WTC11 (cell line): ENCODE measurements around the gene EVX1. TPM values are rescaled to one million over a fixed set of nuclear protein-coding genes. Genes with fewer than 3 reads are reported as not detected.

Experiments
- ATAC-seq: fragments of 200-7000 bp; cut with Tn5 transposase; 2 replicates; pipeline ENCODE4 v1.10.0; 2021; ENCODE audit warnings: mild to moderate bottlenecking, moderate library complexity
- CTCF ChIA-PET: fragments of 300-600 bp; sonication (Branson Sonifier 250); formaldehyde crosslinking; loops from one replicate; lab custom pipeline; 2021; ENCODE audit warnings: antibody characterized with exemption; lab: Charles Lee
- POLR2A ChIA-PET: fragments of 350-600 bp; sonication (Branson Sonifier 250); formaldehyde crosslinking; loops from one replicate; lab custom pipeline; 2021; ENCODE audit warnings: antibody characterized with exemption; lab: Charles Lee
- DNase-seq: peaks from one replicate; pipeline ENCODE4 v3.0.0; 2021; ENCODE audit warnings: low spot score
- H3K27ac Mint-ChIP-seq: 2 replicates; pipeline ENCODE4 v1.8.0; 2021; ENCODE audit warnings: mixed read lengths
- H3K27me3 Mint-ChIP-seq: 2 replicates; pipeline ENCODE4 v1.8.0; 2021; ENCODE audit warnings: low read depth, mild to moderate bottlenecking, moderate library complexity, mixed read lengths
- H3K36me3 Mint-ChIP-seq: 2 replicates; pipeline ENCODE4 v1.8.0; 2021; ENCODE audit warnings: mixed read lengths
- H3K4me1 Mint-ChIP-seq: 2 replicates; pipeline ENCODE4 v1.8.0; 2022; ENCODE audit warnings: mixed read lengths
- H3K4me3 Mint-ChIP-seq: 2 replicates; pipeline ENCODE4 v1.8.0; 2021; ENCODE audit warnings: mild to moderate bottlenecking, moderate library complexity, mixed read lengths
- H3K9me3 Mint-ChIP-seq: 2 replicates; pipeline ENCODE4 v1.8.0; 2021; ENCODE audit warnings: mixed read lengths
- ATF1 ChIP-seq: sonication (generic); formaldehyde crosslinking; IDR thresholded peaks from 2 replicates; pipeline ENCODE4 v1.8.1; 2023; ENCODE audit warnings: mild to moderate bottlenecking, moderate library complexity, missing genetic modification reagents
- ATF2 ChIP-seq: sonication (generic); formaldehyde crosslinking; IDR thresholded peaks from 2 replicates; pipeline ENCODE4 v1.8.1; 2022; ENCODE audit warnings: low read depth, missing genetic modification reagents, borderline replicate concordance
- CBFB ChIP-seq: sonication (generic); formaldehyde crosslinking; IDR thresholded peaks from 2 replicates; pipeline ENCODE4 v1.8.1; 2022; ENCODE audit warnings: mild to moderate bottlenecking, low read depth, missing genetic modification reagents
- E2F1 ChIP-seq: sonication (generic); formaldehyde crosslinking; IDR thresholded peaks from 2 replicates; pipeline ENCODE4 v1.8.0; 2022; ENCODE audit warnings: mild to moderate bottlenecking, missing genetic modification reagents
- FOXJ3 ChIP-seq: sonication (generic); formaldehyde crosslinking; IDR thresholded peaks from 2 replicates; pipeline ENCODE4 v1.9.0; 2021; ENCODE audit warnings: missing genetic modification reagents, mild to moderate bottlenecking, borderline replicate concordance
- IRF2 ChIP-seq: sonication (generic); formaldehyde crosslinking; IDR thresholded peaks from 2 replicates; pipeline ENCODE4 v1.8.0; 2022; ENCODE audit warnings: low read depth, missing genetic modification reagents, borderline replicate concordance
- JAZF1 ChIP-seq: fragments of 250-450 bp; sonication (Bioruptor Pico); IDR thresholded peaks from 2 replicates; pipeline ENCODE4 v1.9.0; 2021; ENCODE audit warnings: moderate library complexity, mild to moderate bottlenecking, inconsistent platforms
- JUN ChIP-seq: sonication (generic); formaldehyde crosslinking; IDR thresholded peaks from 2 replicates; pipeline ENCODE4 v1.8.0; 2023; ENCODE audit warnings: mild to moderate bottlenecking, missing genetic modification reagents
- NR3C1 ChIP-seq: sonication (generic); formaldehyde crosslinking; conservative IDR thresholded peaks from 2 replicates; pipeline ENCODE4 v1.8.1; 2023; ENCODE audit warnings: low read depth, mild to moderate bottlenecking, missing genetic modification reagents
- PRRX2 ChIP-seq: fragments of 250-450 bp; sonication (Bioruptor Pico); IDR thresholded peaks from 2 replicates; pipeline ENCODE4 v1.8.0; 2021; ENCODE audit warnings: mild to moderate bottlenecking
- SMAD4 ChIP-seq: sonication (generic); formaldehyde crosslinking; IDR thresholded peaks from 2 replicates; pipeline ENCODE4 v1.8.0; 2022; ENCODE audit warnings: mild to moderate bottlenecking, missing genetic modification reagents
- TCF7 ChIP-seq: sonication (generic); formaldehyde crosslinking; IDR thresholded peaks from 2 replicates; pipeline ENCODE4 v1.8.0; 2022; ENCODE audit warnings: mild to moderate bottlenecking, low read depth, missing genetic modification reagents, moderate library complexity
- ZNF416 ChIP-seq: fragments of 250-450 bp; sonication (Bioruptor Pico); IDR thresholded peaks from 2 replicates; pipeline ENCODE4 v1.9.0; 2021; ENCODE audit warnings: mild to moderate bottlenecking, inconsistent platforms
- ZNF423 ChIP-seq: fragments of 250-450 bp; sonication (Bioruptor Pico); IDR thresholded peaks from 2 replicates; pipeline ENCODE4 v2.1.2; 2022; ENCODE audit warnings: mild to moderate bottlenecking, moderate library complexity
- total RNA-seq: library from RNA; stranded (reverse); gene quantifications from 3 replicates; pipeline ENCODE4 v1.2.3, GENCODE V29; 2021
- TF ChIP-seq, protein P1 (sequence below): sonication (generic); formaldehyde crosslinking; IDR thresholded peaks from 2 replicates; pipeline ENCODE4 v1.8.0; 2022; ENCODE audit warnings: mild to moderate bottlenecking, missing genetic modification reagents
- TF ChIP-seq, protein P2 (sequence below): fragments of 250-450 bp; sonication (Bioruptor Pico); IDR thresholded peaks from 2 replicates; pipeline ENCODE4 v1.9.0; 2021; ENCODE audit warnings: mild to moderate bottlenecking, borderline replicate concordance
- TF ChIP-seq, protein P3 (sequence below): fragments of 250-450 bp; sonication (Bioruptor Pico); IDR thresholded peaks from 2 replicates; pipeline ENCODE4 v1.9.0; 2021; ENCODE audit warnings: moderate library complexity, mild to moderate bottlenecking, inconsistent platforms, borderline replicate concordance
- TF ChIP-seq, protein P4 (sequence below): fragments of 200-600 bp; IDR thresholded peaks from 2 replicates; pipeline ENCODE4 v1.8.0; 2022; ENCODE audit warnings: antibody characterized with exemption
- TF ChIP-seq, protein P5 (sequence below): sonication (generic); formaldehyde crosslinking; IDR thresholded peaks from 2 replicates; pipeline ENCODE4 v1.8.0; 2023; ENCODE audit warnings: missing genetic modification reagents

EVX1 gene
- total RNA-seq, 1 experiment from 2014 or later: not detected

DNA sequence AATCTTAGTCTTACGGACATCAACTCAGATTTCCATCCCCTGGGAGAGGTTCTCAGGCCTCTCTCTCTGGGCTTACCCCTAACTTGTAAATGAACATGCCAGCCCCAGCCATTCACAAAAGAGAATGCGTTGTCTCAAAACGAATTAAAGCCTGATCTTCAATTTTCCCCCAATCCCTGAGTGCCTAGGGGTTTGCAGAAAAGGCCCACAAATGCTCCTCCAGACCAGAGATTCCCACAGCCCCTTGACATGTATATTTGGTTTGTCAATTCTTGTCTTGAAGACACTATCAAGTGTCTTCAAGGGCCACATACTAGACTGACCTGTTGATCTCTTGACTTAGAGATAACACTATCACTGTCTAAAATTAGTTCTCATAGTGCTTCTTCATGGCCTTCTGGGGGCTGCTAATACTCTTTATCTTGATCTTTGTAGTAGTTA lies 30.8 kb upstream of the EVX1 start:
- peaks cover 100% of the 10 kb centered on the region for H3K27me3 Mint-ChIP-seq
- POLR2A ChIA-PET: no interaction called here

DNA sequence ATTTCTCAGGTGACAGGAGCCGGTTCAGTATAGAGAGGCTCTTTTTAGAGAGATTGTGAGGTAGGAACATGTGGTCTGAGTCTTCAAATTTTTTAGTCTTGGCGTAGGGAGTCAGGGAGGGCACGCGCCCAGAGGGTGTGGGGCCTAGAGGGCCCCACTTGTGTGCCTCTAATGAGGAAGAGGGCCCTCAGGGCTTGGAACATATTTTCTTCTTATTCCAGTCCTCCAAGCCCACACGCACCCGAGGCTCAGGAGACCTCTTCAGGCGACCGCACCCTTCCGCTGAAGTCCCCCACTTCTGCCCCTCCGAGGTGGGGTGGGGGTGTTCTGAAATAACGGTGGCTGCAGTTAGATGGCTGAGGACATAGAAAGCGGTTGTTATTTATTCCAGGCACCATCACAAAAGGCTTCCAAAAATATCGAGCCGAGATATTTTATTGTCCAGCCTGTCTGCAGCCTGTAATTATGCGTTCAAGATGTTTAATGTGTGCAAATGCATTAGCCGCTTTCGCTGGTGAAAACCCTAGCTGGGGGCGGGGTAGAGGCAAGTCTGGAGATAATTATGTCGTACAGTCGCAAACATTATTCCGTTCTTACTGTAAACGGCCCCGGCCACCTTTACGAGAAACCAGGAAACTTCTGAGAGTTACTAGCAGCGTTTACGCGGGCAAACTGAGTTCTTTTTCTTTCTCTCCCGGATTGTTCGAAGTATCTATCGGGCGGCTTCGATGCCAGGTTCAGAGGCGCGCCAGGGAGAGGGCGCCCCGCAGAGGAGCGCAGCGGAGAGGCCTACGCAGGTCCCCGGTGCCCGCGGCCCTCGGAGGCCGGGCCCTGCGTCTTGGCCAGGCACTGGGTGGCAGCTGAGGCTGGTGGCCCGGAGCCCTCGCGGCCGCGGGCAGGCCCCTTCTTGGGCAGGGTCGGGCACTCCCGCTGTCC lies 29.8 kb upstream of the EVX1 start:
- ATAC-seq (no peak), DNase-seq (no peak)
- peaks cover 100% of the 10 kb centered on the region for H3K27me3 Mint-ChIP-seq
- H3K4me1 Mint-ChIP-seq: peaks cover 32% of the 10 kb centered on the region
- H3K4me3 Mint-ChIP-seq: no peak overlapping the region
- POLR2A ChIA-PET: no interaction called here
- no peak overlapping the region for H3K27ac Mint-ChIP-seq
- CTCF ChIA-PET: interaction anchor here (3.5 kb wide), 1 partner anchor 17 kb away, joined by 23 read pairs; no protein-coding TSS in a partner anchor
- no peaks in the 10 kb centered on the region for H3K36me3 Mint-ChIP-seq
- no peaks in the 10 kb centered on the region for H3K9me3 Mint-ChIP-seq
- TF ChIP-seq NR3C1 (CRISPR knock-in tag): no peak
- TF ChIP-seq, protein P1, sequence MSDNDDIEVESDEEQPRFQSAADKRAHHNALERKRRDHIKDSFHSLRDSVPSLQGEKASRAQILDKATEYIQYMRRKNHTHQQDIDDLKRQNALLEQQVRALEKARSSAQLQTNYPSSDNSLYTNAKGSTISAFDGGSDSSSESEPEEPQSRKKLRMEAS (CRISPR knock-in tag): no peak
- no peak for TF ChIP-seq IRF2 (CRISPR knock-in tag)
- TF ChIP-seq, protein P2, sequence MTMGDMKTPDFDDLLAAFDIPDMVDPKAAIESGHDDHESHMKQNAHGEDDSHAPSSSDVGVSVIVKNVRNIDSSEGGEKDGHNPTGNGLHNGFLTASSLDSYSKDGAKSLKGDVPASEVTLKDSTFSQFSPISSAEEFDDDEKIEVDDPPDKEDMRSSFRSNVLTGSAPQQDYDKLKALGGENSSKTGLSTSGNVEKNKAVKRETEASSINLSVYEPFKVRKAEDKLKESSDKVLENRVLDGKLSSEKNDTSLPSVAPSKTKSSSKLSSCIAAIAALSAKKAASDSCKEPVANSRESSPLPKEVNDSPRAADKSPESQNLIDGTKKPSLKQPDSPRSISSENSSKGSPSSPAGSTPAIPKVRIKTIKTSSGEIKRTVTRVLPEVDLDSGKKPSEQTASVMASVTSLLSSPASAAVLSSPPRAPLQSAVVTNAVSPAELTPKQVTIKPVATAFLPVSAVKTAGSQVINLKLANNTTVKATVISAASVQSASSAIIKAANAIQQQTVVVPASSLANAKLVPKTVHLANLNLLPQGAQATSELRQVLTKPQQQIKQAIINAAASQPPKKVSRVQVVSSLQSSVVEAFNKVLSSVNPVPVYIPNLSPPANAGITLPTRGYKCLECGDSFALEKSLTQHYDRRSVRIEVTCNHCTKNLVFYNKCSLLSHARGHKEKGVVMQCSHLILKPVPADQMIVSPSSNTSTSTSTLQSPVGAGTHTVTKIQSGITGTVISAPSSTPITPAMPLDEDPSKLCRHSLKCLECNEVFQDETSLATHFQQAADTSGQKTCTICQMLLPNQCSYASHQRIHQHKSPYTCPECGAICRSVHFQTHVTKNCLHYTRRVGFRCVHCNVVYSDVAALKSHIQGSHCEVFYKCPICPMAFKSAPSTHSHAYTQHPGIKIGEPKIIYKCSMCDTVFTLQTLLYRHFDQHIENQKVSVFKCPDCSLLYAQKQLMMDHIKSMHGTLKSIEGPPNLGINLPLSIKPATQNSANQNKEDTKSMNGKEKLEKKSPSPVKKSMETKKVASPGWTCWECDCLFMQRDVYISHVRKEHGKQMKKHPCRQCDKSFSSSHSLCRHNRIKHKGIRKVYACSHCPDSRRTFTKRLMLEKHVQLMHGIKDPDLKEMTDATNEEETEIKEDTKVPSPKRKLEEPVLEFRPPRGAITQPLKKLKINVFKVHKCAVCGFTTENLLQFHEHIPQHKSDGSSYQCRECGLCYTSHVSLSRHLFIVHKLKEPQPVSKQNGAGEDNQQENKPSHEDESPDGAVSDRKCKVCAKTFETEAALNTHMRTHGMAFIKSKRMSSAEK (CRISPR knock-in tag): no peak
- TF ChIP-seq ZNF423 (CRISPR knock-in tag): peak; percentile 39; the same call in 1 of the 2 replicates
- TF ChIP-seq JAZF1 (CRISPR knock-in tag): no peak

More for the DNA sequence above, 30.8 kb upstream of the EVX1 start:
- CTCF ChIA-PET: interaction anchor here (1.4 to 3.5 kb wide), 3 partner anchors 14 to 23 kb away, joined by 6 to 23 read pairs (median 8); no protein-coding TSS in a partner anchor
- DNase-seq (no peak), ATAC-seq (no peak)
- no peak overlapping the region for H3K27ac Mint-ChIP-seq
- no peaks in the 10 kb centered on the region for H3K9me3 Mint-ChIP-seq
- no peak overlapping the region for H3K4me3 Mint-ChIP-seq
- peaks cover 32% of the 10 kb centered on the region for H3K4me1 Mint-ChIP-seq
- H3K36me3 Mint-ChIP-seq: no peaks in the 10 kb centered on the region
- no peak for TF ChIP-seq ATF2 (CRISPR knock-in tag)
- TF ChIP-seq TCF7 (CRISPR knock-in tag): no peak
- no peak for TF ChIP-seq PRRX2 (CRISPR knock-in tag)
- TF ChIP-seq, protein P3, sequence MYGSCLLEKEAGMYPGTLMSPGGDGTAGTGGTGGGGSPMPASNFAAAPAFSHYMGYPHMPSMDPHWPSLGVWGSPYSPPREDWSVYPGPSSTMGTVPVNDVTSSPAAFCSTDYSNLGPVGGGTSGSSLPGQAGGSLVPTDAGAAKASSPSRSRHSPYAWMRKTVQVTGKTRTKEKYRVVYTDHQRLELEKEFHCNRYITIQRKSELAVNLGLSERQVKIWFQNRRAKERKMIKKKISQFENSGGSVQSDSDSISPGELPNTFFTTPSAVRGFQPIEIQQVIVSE (CRISPR knock-in tag): no peak
- TF ChIP-seq CBFB (CRISPR knock-in tag): no peak
- TF ChIP-seq, protein P4, sequence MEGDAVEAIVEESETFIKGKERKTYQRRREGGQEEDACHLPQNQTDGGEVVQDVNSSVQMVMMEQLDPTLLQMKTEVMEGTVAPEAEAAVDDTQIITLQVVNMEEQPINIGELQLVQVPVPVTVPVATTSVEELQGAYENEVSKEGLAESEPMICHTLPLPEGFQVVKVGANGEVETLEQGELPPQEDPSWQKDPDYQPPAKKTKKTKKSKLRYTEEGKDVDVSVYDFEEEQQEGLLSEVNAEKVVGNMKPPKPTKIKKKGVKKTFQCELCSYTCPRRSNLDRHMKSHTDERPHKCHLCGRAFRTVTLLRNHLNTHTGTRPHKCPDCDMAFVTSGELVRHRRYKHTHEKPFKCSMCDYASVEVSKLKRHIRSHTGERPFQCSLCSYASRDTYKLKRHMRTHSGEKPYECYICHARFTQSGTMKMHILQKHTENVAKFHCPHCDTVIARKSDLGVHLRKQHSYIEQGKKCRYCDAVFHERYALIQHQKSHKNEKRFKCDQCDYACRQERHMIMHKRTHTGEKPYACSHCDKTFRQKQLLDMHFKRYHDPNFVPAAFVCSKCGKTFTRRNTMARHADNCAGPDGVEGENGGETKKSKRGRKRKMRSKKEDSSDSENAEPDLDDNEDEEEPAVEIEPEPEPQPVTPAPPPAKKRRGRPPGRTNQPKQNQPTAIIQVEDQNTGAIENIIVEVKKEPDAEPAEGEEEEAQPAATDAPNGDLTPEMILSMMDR: no peak
- no peak for TF ChIP-seq JUN (CRISPR knock-in tag)
- TF ChIP-seq FOXJ3: no peak
- TF ChIP-seq E2F1 (CRISPR knock-in tag): no peak
- TF ChIP-seq, protein P5, sequence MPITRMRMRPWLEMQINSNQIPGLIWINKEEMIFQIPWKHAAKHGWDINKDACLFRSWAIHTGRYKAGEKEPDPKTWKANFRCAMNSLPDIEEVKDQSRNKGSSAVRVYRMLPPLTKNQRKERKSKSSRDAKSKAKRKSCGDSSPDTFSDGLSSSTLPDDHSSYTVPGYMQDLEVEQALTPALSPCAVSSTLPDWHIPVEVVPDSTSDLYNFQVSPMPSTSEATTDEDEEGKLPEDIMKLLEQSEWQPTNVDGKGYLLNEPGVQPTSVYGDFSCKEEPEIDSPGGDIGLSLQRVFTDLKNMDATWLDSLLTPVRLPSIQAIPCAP (CRISPR knock-in tag): no peak
- no peak for TF ChIP-seq ZNF416 (CRISPR knock-in tag)
- no peak for TF ChIP-seq SMAD4
- TF ChIP-seq, protein P1 (CRISPR knock-in tag): no peak
- no peak for TF ChIP-seq ATF1
